Measurements from ENCODE around the gene TDRD3. TPM values are rescaled to one million over a fixed set of nuclear protein-coding genes. Genes with fewer than 3 reads are reported as not detected.

The TDRD3 gene
- total RNA-seq, 1 donor from 2014 or later: 8.2 TPM

- no peak overlapping the region for H3K4me3 ChIP-seq (ENCODE audit: low read depth, low read length)
- no peak for DNase-seq (ENCODE audit: low read depth)
These were observed 187.1 kb downstream of the TDRD3 start for GRCh38 chr13:60583911-60584753.

GRCh38 chr13:60584976-60585375, 188.0 kb downstream of the TDRD3 start:
- TF ChIP-seq CTCF (conservative IDR thresholded peaks at IDR 0.05; ENCODE audit: low read depth, low read length): no peak
- H3K4me3 ChIP-seq (ENCODE audit: low read depth, low read length): no peak overlapping the region
- no peak for DNase-seq (ENCODE audit: low read depth)

More at GRCh38 chr13:60583911-60584753, 187.1 kb downstream of the TDRD3 start:
- no peak for TF ChIP-seq CTCF (conservative IDR thresholded peaks at IDR 0.05; ENCODE audit: low read depth, low read length)

GRCh38 chr13:60590800-60591747, 194.1 kb downstream of the TDRD3 start:
- TF ChIP-seq CTCF (conservative IDR thresholded peaks at IDR 0.05; ENCODE audit: low read depth, low read length): no peak
- no peak overlapping the region for H3K4me3 ChIP-seq (ENCODE audit: low read depth, low read length)
- DNase-seq (ENCODE audit: low read depth): no peak

- no peak overlapping the region for H3K4me3 ChIP-seq (ENCODE audit: low read depth, low read length)
- no peak for DNase-seq (ENCODE audit: low read depth)
- TF ChIP-seq CTCF (conservative IDR thresholded peaks at IDR 0.05; ENCODE audit: low read depth, low read length): no peak
These were observed 206.0 kb downstream of the TDRD3 start for GRCh38 chr13:60603049-60603448.

GRCh38 chr13:60604058-60604457, 207.0 kb downstream of the TDRD3 start:
- no peak for DNase-seq (ENCODE audit: low read depth)
- TF ChIP-seq CTCF (conservative IDR thresholded peaks at IDR 0.05; ENCODE audit: low read depth, low read length): no peak
- no peak overlapping the region for H3K4me3 ChIP-seq (ENCODE audit: low read depth, low read length)

GRCh38 chr13:60608954-60609353, 211.9 kb downstream of the TDRD3 start:
- no peak for DNase-seq (ENCODE audit: low read depth)
- H3K4me3 ChIP-seq (ENCODE audit: low read depth, low read length): no peak overlapping the region
- TF ChIP-seq CTCF (conservative IDR thresholded peaks at IDR 0.05; ENCODE audit: low read depth, low read length): no peak
